ENCODE data around the gene ITLN1.
"Not testable (repeated sequence)": the region's sequence is repeated elsewhere in the genome, so short reads cannot be mapped to it uniquely, and the experiment has no call there.

Gene ITLN1

DNA sequence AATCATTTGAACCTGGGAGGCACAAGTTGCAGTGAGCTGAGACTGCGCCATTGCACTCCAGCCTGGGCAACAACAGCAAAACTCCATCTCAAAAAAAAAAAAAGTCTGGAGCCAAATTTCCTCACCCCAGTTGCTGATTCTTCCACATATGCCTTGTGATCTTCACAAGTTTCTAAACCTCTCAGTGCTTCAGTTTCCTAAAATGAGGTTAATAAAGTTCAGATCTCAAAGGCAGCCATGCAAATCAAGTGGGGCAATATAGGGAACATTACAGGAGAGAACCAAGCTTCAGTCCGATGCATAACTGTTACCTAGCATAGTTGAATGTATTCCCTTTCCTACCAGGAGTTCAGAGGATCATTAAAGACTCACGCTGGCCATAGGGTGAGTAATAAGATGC lies 4.8 kb downstream of the ITLN1 start:
- no peak overlapping the region for H3K4me3 ChIP-seq (ENCODE audit: low read depth, low read length)
- TF ChIP-seq, protein P1, sequence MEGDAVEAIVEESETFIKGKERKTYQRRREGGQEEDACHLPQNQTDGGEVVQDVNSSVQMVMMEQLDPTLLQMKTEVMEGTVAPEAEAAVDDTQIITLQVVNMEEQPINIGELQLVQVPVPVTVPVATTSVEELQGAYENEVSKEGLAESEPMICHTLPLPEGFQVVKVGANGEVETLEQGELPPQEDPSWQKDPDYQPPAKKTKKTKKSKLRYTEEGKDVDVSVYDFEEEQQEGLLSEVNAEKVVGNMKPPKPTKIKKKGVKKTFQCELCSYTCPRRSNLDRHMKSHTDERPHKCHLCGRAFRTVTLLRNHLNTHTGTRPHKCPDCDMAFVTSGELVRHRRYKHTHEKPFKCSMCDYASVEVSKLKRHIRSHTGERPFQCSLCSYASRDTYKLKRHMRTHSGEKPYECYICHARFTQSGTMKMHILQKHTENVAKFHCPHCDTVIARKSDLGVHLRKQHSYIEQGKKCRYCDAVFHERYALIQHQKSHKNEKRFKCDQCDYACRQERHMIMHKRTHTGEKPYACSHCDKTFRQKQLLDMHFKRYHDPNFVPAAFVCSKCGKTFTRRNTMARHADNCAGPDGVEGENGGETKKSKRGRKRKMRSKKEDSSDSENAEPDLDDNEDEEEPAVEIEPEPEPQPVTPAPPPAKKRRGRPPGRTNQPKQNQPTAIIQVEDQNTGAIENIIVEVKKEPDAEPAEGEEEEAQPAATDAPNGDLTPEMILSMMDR (IDR thresholded peaks at IDR 0.05; ENCODE audit: low read depth, low read length): no peak

DNA sequence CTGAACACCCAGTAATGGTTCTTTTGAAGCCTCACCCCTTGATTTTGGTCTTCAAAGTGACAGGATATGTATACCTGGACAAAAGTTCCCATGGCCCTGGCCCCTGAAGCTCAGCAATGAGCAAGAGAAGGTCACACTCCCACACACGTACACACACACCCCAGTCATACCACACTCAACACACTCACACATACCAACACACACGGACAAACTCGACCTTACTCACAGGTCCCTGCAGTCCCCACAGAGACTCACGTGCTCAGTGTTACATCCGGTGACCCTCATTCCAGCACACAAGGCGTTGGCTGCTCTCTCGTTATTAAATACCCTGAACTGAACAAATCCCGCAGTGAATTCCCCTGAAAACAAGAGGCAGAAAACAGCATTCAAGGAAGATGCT lies 5.9 kb downstream of the ITLN1 start:
- no peak overlapping the region for H3K4me3 ChIP-seq (ENCODE audit: low read depth, low read length)
- TF ChIP-seq, protein P1 (IDR thresholded peaks at IDR 0.05; ENCODE audit: low read depth, low read length): no peak

DNA sequence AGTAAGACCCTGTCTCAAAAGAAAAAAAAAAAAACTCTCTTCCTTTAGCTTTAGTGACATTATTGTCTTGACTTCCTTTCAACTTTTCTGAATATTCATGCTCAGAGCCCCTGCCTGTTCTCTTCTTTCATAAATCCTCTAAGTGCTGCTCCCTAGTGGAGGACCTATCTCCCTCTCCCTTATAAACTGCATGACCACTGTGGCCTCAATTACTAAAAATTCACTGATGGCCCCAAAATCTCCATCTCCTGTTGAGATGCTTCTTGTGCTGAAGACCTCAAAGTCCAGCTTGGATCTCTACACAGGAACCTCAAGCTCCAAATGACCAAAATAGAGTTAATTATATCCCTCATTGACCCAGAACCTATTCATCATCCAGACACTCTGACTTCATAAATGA lies 7.8 kb downstream of the ITLN1 start:
- H3K4me3 ChIP-seq (ENCODE audit: low read depth, low read length): no peak overlapping the region
- TF ChIP-seq, protein P1 (IDR thresholded peaks at IDR 0.05; ENCODE audit: low read depth, low read length): no peak

DNA sequence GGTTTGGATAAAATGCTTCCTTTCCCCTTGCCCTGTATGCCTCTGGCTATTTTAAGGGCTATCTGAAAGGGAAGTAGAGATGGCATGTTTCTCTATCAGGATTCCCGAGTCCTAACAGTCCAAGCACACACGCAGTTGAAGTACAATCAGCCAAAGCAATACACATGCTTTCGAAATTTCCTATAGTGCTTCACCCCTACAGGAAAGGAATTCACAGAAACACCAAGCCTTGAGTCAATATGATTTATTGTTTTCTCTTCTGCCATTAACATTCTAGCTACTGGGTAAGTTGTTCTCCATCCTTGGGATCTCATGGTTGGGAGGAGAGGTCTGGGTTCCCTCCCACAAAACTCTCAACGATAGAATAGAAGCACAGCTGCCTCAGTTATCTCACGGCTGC lies 8.7 kb downstream of the ITLN1 start:
- H3K4me3 ChIP-seq (ENCODE audit: low read depth, low read length): no peak overlapping the region
- TF ChIP-seq, protein P1 (IDR thresholded peaks at IDR 0.05; ENCODE audit: low read depth, low read length): no peak

DNA sequence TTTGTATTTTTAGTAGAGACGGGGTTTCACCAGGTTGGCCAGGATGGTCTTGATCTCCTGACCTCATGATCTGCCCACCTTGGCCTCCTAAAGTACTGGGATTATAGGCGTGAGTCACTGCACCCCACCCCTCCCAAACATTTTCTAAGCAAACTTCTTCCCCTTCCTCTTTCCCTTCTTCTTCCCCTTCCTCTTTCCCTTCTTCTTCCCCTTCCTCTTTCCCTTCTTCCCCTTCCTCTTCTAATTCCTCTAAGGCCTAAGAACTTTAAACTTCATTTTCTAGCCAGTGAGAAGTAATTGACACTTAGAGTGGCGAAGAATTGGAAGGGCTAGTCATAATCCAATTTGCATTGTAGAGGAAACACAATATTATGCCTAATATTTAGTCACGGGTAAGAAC lies 9.4 kb downstream of the ITLN1 start:
- not testable (repeated sequence) for H3K4me3 ChIP-seq (ENCODE audit: low read depth, low read length)

DNA sequence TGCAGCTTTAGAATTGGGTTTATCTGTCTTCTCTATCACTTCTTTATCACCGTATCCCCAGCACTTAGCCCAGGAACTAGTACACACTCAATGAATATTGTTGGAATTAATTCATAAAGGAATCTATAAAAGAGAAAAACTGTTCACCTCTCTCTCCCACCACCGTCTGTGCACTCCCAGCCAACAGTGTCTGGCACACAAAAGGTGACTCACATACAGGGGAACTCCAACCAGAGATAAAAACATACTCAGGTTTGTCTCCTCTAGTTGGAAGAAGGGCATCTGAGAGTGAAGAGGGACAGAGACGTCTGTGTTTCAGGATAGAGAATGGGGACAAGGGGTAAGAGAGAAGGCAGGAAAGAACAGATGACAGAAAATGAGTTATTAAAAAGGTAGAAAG lies 10.0 kb downstream of the ITLN1 start:
- H3K4me3 ChIP-seq (ENCODE audit: low read depth, low read length): no peak overlapping the region
- TF ChIP-seq, protein P1 (IDR thresholded peaks at IDR 0.05; ENCODE audit: low read depth, low read length): no peak

DNA sequence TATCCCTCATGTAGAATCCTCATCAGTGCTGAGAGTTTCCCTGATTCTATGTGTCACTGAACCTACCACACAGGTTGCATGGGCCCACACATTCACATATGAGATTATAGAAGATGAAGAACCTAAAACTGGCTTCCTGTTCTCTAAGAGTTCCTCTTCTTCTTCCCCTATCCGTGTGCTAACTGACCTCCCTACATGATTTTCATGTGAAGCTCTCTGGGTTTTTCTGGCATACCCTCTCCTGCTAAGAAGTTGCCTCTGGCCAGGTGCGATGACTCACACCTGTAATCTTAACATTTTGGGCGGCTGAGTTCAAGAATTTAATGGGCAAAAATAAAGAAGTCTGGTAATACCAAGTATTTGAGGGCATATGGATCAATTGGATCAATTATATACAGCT lies 16.8 kb downstream of the ITLN1 start:
- H3K4me3 ChIP-seq (ENCODE audit: low read depth, low read length): no peak overlapping the region
- TF ChIP-seq, protein P1 (IDR thresholded peaks at IDR 0.05; ENCODE audit: low read depth, low read length): no peak

DNA sequence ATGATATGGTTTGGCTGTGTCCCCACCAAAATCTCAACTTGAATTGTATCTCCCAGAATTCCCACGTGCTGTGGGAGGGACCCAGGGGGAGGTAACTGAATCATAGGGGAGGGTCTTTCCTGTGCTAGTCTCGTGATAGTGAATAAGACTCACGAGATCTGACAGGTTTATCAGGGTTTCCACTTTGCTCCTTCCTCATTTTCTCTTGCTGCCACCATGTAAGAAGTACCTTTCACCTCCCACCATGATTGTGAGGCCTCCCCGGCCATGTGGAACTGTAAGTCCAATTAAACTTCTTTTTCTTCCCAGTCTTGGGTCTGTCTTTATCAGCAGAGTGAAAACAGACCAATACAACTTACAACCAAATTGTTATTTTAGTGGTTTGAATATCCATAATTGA lies 17.3 kb downstream of the ITLN1 start:
- not testable (repeated sequence) for H3K4me3 ChIP-seq (ENCODE audit: low read depth, low read length)

Data from WI38 (cell line).